ENCODE measurements around the gene ITLN1.
"Not testable (repeated sequence)": the region's sequence is repeated elsewhere in the genome, so short reads cannot be mapped to it uniquely, and the experiment has no call there.

Gene ITLN1

GRCh38 chr1:160885042-160885441 lies at the start of gene ITLN1:
ITLN1 (minus strand) TSS chr1:160885180; CDS start chr1:160884877, 303 bp downstream.
- no peak for DNase-seq (ENCODE audit: low read depth, low spot score)

- DNase-seq (ENCODE audit: low read depth, low spot score) = not testable (repeated sequence)
These were observed 48.3 kb upstream of the ITLN1 start for GRCh38 chr1:160933305-160933704.

- DNase-seq (ENCODE audit: low read depth, low spot score) = no peak
These were observed 40.8 kb upstream of the ITLN1 start for GRCh38 chr1:160925652-160926244.

GRCh38 chr1:160924791-160925651 lies 40.0 kb upstream of the ITLN1 start:
- no peak for DNase-seq (ENCODE audit: low read depth, low spot score)

DNA sequence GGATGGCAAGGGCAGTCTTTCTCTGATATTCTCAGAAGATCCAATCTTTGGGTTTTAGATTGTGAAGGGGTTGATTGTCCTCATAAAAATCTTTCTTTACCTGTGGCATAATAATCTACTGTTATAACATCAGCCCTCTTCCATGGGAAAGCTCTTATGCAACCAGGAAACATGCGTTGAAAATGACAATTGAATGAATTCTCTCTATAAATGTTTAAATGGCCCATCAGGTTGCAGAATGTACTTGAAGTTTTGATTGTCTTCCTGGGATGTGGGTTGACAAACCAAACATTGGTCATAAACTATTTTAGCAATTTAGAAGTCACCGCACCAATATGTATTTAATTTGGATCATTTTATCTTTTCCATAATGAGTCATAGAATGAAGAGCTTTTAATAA lies 31.7 kb upstream of the ITLN1 start:
- no peak for DNase-seq (ENCODE audit: low read depth, low spot score)

DNA sequence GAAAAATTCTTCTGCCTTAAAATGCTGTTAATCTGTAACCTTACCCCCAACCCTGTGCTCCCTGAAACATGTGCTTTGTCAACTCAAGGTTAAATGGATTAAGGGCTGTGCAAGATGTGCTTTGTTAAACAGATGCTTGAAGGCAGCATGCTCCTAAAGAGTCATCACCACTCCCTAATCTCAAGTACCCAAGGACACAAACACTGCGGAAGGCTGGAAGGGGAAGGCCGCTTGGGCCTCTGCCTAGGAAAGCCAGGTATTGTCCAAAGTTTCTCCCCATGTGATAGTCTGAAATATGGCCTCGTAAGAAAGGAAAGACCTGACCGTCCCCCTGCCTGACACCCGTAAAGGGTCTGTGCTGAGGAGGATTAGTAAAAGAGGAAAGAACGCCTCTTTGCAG lies 28.2 kb upstream of the ITLN1 start:
- DNase-seq (ENCODE audit: low read depth, low spot score) = not testable (repeated sequence)

- DNase-seq (ENCODE audit: low read depth, low spot score) = no peak
These were observed 26.9 kb upstream of the ITLN1 start for GRCh38 chr1:160911925-160912324.

GRCh38 chr1:160911441-160911840 lies 26.5 kb upstream of the ITLN1 start:
- no peak for DNase-seq (ENCODE audit: low read depth, low spot score)

DNA sequence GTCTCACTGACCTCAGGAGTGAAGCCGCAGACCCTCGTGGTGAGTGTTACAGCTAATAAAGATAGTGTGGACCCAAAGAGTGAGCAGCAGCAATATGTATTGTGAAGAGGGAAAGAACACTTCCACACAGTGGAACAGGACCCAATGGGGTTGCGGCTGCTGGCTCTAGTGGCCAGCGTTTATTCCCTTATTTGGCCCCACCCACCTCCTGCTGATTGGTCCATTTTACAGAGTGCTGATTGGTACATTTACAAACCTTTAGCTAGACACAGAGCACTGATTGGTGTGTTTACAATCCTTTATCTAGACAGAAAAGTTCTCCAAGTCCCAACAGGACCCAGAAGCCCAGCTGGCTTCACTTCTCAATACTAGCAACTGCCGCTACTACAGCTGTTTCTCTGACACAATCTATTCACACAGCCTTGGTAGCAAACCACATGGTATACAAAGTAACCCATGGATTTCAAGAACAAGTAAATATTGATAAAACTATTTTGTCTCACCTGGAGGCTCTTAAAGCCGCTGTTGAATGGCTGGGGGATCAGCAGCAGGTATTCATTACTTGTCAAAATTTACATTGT lies 25.3 kb upstream of the ITLN1 start:
- DNase-seq (ENCODE audit: low read depth, low spot score) = no peak

DNA sequence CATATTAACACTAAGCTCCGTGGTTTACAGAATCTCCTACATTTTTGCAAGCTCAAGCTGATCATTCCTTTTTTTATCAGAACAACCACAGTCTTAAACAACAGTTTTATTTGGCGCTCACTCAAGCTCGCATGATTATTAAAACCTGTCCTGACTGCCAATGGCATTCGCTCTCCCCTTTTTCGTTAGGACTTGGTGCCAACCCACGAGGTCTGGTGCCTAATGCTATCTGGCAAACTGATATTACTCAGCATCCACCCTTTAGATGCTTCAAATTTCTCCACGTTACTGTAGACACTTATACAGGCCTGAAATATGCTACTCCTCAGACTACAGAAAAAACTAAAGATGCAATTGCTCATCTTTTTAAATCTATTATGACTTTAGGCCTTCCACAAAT lies 23.0 kb upstream of the ITLN1 start:
- no peak for DNase-seq (ENCODE audit: low read depth, low spot score)

DNA sequence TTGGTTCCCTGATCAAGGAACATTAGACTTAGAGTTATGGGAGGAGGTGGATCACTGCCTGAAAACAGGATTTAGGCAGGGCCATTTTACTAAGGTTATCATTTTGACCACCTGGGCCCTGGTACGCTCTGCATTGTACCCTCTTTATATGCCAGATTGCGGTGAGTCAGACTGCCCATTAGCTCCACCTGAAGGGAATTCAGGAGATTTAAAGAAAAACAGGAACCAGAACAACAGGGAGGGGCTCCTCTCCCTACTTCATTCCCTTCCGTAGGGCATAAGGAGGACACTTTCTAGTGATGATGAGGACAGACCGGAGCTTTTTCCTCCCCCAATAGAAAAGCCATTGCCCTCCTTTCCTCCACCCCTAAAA lies 20.6 kb upstream of the ITLN1 start:
- no peak for DNase-seq (ENCODE audit: low read depth, low spot score)

- DNase-seq (ENCODE audit: low read depth, low spot score) = no peak
These were observed 20.0 kb upstream of the ITLN1 start for GRCh38 chr1:160904783-160905616.

GRCh38 chr1:160902251-160902650 lies 17.3 kb upstream of the ITLN1 start:
- not testable (repeated sequence) for DNase-seq (ENCODE audit: low read depth, low spot score)

DNA sequence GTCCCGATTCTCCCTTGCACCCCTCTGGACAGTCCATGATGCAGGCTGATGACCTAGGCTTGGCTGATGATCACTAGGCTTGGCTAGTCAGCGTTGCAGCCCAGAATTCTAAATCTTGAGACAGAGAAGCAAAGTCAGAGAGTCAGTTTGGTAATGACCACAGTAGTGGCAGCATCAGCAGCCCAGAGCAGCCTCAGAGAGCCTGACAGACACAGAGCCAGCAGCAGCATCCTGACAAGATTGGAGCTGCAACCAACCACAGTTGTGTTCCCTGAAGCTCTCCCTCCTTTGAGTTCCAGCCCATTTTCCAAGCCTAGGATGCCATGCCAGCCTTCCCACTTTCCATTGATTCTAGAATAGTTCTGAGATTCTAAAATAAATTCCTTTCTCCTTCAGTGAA lies 16.8 kb upstream of the ITLN1 start:
- DNase-seq (ENCODE audit: low read depth, low spot score) = no peak

DNA sequence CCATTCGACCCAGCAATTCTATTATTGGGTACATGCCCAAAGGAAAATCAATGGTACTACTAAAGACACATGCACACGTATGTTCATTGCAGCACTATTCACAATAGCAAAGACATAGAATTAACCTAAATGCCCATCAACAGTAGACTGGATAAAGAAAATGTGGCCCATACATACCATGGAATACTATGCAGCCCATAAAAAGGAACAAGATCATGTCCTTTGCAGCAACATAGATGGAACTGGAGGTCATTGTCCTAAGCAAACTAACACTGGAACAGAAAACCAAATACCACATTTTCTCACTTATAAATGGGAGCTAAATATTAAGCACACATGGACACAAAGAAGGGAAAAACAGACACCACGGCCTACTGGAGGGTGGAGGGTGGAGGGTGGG lies 15.7 kb upstream of the ITLN1 start:
- DNase-seq (ENCODE audit: low read depth, low spot score) = not testable (repeated sequence)

DNA sequence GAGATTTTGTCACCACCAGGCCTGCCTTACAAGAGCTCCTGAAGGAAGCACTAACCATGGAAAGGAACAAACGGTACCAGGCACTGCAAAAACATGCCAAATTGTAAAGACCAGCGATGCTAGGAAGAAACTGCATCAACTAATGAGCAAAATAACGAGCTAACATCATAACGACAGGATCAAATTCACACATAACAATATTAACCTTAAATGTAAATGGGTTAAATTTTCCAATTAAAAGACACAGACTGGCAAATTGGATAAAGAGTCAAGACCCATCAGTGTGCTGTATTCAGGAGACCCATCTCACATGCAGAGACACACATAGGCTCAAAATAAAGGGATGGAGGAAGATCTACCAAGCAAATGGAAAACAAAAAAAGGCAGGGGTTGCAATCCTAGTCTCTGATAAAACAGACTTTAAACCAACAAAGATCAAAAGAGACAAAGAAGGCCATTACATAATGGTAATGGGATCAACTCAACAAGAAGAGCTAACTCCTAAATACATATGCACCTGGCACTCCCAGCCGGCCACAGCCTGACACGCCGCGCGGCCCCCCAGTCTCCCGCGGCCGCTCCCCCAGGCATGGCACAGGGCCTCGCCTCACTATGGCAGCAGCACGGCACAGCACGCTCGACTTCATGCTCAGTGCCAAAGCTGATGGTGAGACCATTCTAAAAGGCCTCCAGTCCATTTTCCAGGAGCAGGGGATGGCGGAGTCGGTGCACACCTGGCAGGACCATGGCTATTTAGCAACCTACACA lies 9.6 kb upstream of the ITLN1 start:
- DNase-seq (ENCODE audit: low read depth, low spot score) = not testable (repeated sequence)

- DNase-seq (ENCODE audit: low read depth, low spot score) = no peak
These were observed 6.5 kb upstream of the ITLN1 start for GRCh38 chr1:160891474-160891873.

DNA sequence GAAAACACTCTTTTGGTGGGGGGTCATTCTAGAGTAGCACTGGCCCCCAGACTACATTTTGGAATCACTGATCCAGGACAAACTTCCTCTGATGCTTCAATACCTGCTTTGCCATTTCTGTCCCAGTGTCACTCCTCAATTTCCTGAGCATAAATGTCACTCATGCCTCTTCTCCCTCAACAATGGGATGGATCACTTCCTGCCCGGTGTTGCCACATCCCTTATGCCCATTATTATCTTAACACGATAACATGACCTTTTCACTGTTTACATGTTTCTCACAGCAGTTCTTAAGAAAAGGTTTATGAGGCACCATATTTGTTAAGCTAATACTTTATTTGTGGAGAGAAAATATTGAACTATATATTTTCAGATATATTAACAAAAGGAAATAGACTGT lies 3.9 kb upstream of the ITLN1 start:
- no peak for DNase-seq (ENCODE audit: low read depth, low spot score)

GRCh38 chr1:160887071-160887470 lies 2.1 kb upstream of the ITLN1 start:
- no peak for DNase-seq (ENCODE audit: low read depth, low spot score)

DNA sequence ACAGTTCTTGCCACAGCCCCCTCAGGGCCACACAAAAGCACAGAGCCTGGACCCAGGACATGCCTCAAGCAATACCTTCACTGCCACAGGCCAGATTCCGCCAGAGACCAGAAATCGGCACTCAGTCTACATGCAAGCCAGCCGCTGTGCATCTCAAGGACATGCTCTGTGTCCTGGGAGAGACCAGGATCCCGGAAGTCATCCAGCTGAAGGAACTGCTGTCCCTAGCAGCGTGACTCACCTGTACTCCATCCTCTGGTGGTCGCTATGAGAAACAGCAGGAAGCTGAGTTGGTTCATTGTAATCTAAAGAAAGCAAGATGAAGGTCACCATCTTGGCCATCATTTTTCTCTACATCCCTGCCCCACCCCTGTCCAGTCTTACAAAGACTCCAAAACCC lies 401 bp downstream of the ITLN1 start:
- no peak for DNase-seq (ENCODE audit: low read depth, low spot score)
